H1 (cell line): ENCODE data around the gene BRMS1L. TPM values are rescaled to one million over a fixed set of nuclear protein-coding genes. Genes with fewer than 3 reads are reported as not detected.

ENCODE experiments used
- ATF3 ChIP-seq: IDR thresholded peaks from 2 replicates; pipeline ENCODE4 v1.6.1; 2011; ENCODE audit warnings: low read depth, mild to moderate bottlenecking, low read length; ENCODE audit not compliant: insufficient read depth
- PHF8 ChIP-seq: fragments of 200-600 bp; sonication (generic); conservative IDR thresholded peaks from 2 replicates; pipeline ENCODE4 v1.7.1; 2012; ENCODE audit warnings: low read depth, mild to moderate bottlenecking, inconsistent platforms, low read length, moderate library complexity
- RNF2 ChIP-seq: fragments of 200-900, 300-1000 bp; sonication (generic); IDR thresholded peaks from 2 replicates; pipeline ENCODE4 v1.7.1; 2016; ENCODE audit warnings: borderline replicate concordance, low read depth, mild to moderate bottlenecking, antibody characterized with exemption, low read length; ENCODE audit not compliant: poor library complexity, severe bottlenecking; ENCODE audit errors: missing control alignments
- SRF ChIP-seq: IDR thresholded peaks from 2 replicates; pipeline ENCODE4 v1.6.1; 2011; ENCODE audit warnings: mild to moderate bottlenecking, low read depth, low read length, moderate library complexity
- YY1 ChIP-seq: IDR thresholded peaks from 2 replicates; pipeline ENCODE4 v1.6.1; 2011; ENCODE audit warnings: low read depth, mild to moderate bottlenecking, low read length
- polyA plus RNA-seq, 7 experiments: library from polyadenylated mRNA; depleted of rRNA in 3 of 7; stranded (reverse) in 5 of 7; unstranded in 2 of 7; fragments of >200 nt in 5 of 7; fragments of 200-250 nt in 2 of 7; gene quantifications; 1 replicate in 5 of 7; 2 replicates in 1 of 7; 4 replicates in 1 of 7; pipeline versions ENCODE4 v1.2.1 to v1.2.3, GENCODE V29; 2011 to 2013; ENCODE audit warnings: missing spikeins in 2 of 7, mixed read lengths in 2 of 7
- total RNA-seq: library from RNA; stranded (reverse); fragmentation: NEBNext Ultra II Directional; extraction: Animal tissue kit (Norgen Biotek cat#: 25700); gene quantifications from 2 replicates; pipeline ENCODE4 v1.2.1, GENCODE V29; 2021
- TF ChIP-seq, protein P1 (sequence below): fragments of 300-600 bp; sonication (generic); IDR thresholded peaks from 2 replicates; pipeline ENCODE4 v1.7.1; 2012; ENCODE audit warnings: low read length, moderate library complexity, mild to moderate bottlenecking, inconsistent platforms; ENCODE audit not compliant: insufficient replicate concordance

BRMS1L gene
- total and polyA plus RNA-seq, 2 of the 8 experiments (the other 6 are each of a cell fraction or from before 2014, with no cell fraction given): 4.4 to 10.9 TPM

DNA sequence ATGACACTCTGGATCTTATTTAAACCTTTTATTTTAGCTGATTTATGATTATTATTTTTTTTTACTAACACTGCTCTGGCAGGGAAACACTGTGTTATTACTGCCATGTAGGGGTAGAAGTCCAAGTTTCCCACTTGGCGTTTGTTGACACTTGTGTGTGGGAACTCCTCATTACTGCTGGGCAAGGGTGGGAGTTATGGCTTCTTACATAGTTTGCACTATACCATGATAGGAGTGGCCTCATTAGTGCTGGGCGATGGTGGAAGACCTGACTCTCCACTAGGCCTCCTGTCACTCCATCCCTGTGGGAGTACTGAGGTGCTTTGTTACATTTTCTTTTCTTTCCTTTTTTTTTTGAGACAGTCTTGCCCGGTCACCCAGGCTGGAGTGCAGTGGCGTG, 83.5 kb downstream of the BRMS1L start (continued):
- TF ChIP-seq, protein P1, sequence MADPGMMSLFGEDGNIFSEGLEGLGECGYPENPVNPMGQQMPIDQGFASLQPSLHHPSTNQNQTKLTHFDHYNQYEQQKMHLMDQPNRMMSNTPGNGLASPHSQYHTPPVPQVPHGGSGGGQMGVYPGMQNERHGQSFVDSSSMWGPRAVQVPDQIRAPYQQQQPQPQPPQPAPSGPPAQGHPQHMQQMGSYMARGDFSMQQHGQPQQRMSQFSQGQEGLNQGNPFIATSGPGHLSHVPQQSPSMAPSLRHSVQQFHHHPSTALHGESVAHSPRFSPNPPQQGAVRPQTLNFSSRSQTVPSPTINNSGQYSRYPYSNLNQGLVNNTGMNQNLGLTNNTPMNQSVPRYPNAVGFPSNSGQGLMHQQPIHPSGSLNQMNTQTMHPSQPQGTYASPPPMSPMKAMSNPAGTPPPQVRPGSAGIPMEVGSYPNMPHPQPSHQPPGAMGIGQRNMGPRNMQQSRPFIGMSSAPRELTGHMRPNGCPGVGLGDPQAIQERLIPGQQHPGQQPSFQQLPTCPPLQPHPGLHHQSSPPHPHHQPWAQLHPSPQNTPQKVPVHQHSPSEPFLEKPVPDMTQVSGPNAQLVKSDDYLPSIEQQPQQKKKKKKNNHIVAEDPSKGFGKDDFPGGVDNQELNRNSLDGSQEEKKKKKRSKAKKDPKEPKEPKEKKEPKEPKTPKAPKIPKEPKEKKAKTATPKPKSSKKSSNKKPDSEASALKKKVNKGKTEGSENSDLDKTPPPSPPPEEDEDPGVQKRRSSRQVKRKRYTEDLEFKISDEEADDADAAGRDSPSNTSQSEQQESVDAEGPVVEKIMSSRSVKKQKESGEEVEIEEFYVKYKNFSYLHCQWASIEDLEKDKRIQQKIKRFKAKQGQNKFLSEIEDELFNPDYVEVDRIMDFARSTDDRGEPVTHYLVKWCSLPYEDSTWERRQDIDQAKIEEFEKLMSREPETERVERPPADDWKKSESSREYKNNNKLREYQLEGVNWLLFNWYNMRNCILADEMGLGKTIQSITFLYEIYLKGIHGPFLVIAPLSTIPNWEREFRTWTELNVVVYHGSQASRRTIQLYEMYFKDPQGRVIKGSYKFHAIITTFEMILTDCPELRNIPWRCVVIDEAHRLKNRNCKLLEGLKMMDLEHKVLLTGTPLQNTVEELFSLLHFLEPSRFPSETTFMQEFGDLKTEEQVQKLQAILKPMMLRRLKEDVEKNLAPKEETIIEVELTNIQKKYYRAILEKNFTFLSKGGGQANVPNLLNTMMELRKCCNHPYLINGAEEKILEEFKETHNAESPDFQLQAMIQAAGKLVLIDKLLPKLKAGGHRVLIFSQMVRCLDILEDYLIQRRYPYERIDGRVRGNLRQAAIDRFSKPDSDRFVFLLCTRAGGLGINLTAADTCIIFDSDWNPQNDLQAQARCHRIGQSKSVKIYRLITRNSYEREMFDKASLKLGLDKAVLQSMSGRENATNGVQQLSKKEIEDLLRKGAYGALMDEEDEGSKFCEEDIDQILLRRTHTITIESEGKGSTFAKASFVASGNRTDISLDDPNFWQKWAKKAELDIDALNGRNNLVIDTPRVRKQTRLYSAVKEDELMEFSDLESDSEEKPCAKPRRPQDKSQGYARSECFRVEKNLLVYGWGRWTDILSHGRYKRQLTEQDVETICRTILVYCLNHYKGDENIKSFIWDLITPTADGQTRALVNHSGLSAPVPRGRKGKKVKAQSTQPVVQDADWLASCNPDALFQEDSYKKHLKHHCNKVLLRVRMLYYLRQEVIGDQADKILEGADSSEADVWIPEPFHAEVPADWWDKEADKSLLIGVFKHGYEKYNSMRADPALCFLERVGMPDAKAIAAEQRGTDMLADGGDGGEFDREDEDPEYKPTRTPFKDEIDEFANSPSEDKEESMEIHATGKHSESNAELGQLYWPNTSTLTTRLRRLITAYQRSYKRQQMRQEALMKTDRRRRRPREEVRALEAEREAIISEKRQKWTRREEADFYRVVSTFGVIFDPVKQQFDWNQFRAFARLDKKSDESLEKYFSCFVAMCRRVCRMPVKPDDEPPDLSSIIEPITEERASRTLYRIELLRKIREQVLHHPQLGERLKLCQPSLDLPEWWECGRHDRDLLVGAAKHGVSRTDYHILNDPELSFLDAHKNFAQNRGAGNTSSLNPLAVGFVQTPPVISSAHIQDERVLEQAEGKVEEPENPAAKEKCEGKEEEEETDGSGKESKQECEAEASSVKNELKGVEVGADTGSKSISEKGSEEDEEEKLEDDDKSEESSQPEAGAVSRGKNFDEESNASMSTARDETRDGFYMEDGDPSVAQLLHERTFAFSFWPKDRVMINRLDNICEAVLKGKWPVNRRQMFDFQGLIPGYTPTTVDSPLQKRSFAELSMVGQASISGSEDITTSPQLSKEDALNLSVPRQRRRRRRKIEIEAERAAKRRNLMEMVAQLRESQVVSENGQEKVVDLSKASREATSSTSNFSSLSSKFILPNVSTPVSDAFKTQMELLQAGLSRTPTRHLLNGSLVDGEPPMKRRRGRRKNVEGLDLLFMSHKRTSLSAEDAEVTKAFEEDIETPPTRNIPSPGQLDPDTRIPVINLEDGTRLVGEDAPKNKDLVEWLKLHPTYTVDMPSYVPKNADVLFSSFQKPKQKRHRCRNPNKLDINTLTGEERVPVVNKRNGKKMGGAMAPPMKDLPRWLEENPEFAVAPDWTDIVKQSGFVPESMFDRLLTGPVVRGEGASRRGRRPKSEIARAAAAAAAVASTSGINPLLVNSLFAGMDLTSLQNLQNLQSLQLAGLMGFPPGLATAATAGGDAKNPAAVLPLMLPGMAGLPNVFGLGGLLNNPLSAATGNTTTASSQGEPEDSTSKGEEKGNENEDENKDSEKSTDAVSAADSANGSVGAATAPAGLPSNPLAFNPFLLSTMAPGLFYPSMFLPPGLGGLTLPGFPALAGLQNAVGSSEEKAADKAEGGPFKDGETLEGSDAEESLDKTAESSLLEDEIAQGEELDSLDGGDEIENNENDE: no peak
- TF ChIP-seq ATF3 (no peak), SRF (no peak), YY1 (no peak), PHF8 (no peak), RNF2 (no peak)
